Measurements from ENCODE around the gene CEBPZOS.
"Not testable (repeated sequence)": the region's sequence is repeated elsewhere in the genome, so short reads cannot be mapped to it uniquely, and the experiment has no call there.

Gene CEBPZOS

DNA sequence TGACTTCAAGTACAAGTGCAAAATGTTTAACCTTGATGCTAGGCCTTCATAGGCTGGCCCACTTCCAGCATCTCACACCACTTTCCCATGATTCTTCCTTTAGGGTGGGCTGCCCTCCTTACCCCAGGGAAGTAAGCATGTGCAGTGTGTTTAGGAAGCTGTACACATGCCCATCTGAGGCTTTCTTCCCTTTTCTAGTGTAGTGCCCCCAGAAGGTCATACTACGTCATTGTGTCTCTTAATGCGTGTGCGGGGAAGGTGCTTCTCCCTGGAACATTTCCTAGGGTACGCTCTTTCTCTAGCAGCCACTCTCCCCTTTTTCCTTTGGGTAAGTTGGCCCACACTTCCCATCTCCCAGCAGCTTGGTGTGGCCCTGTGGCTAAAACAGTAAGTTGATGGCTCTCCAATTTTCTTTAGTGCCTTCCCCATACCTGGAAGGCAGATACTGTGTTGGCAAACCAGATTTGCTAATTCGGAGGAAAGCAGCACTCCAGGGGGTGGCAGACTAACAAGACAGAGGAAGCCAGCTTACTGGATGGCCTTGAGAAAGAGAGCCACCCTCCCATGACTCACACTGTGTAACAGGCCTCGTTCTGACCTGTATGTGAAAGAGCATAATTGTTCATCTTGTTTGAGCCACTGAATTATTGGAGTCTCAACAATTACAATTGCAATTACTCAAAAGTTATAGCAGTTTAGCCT lies 6.7 kb upstream of the CEBPZOS start:
- no peak overlapping the region for H3K4me3 ChIP-seq (ENCODE audit: low read depth, low read length)
- DNase-seq (ENCODE audit: low read depth), result peak; percentile 84

DNA sequence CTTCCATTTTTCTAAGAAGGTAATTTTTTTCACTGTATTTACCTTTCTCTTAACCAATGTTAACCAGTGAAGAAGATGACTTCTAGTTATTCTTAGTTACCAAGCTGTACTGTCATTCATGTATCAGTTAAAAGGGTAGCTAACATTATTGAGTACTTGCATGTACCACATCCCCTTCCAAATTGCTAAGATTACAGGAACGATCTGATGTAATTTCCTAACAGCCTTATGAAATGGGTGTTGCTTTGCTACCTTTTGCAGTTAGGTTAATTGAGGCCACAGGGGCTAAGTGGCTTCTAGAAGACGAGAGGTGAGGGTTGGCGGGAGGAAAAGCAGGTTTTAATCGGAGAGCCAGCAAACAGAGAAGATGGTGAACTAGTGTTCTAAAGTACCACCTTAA lies 6.0 kb upstream of the CEBPZOS start:
- DNase-seq (ENCODE audit: low read depth), result no peak
- H3K4me3 ChIP-seq (ENCODE audit: low read depth, low read length), result no peak overlapping the region

DNA sequence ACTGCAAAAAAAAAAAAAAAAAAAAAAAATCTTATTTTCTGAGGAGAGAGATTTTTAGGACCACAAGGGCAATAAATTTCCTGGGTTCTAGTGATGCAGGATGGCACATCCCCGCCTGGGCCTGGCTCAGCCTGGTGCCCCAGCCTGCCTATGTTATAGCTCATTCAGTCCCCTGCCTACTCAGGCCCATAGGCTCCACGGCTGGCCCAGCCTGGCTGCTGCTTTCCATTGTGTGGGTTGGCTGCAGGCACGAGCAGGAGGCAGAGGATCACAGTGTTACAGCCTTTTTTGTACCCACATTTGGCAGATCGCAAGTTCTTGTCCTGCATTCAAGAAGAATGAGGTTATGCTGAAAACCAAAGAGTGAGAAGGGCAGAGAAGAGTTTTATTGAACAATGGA lies 5.0 kb upstream of the CEBPZOS start:
- no peak for DNase-seq (ENCODE audit: low read depth)
- H3K4me3 ChIP-seq (ENCODE audit: low read depth, low read length), result no peak overlapping the region

DNA sequence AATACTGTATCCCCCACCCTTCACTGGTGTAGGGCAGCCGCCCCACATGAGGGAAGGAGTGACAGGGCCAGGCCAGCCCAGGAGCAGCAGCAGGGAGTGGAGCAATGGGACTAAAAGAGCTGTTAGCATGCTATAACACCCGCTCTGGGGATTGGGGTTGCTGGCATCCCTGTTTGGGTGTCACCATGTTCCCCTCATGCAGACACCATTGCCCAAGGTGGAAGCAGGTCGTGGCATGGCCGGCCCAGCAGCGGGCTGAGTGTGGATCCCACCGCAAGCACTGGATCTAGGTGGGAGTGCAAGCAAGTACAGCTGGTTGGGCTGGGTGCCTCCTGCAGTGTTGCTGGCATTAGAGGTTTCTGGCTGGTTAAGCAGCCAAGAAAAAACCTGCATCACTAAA lies 4.5 kb upstream of the CEBPZOS start:
- no peak overlapping the region for H3K4me3 ChIP-seq (ENCODE audit: low read depth, low read length)
- DNase-seq (ENCODE audit: low read depth), result no peak

DNA sequence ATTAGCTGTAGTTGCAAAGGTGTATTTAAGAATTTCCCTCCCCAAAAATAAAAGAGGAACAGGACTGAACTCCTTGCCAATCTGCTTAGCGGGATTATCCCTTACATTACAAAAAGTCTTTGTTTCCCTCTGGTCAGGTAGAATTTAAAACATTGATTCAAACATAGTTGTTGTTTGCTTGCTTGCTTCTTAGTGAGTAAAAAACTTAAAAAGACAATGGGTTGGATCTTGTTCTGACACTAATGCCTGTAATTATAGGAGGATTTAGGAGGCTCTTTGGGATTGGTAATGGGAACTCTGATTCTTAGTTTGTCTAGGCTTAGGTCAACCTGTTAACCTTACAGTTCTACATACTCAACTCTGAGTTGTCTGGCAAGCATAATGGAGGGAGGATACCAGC lies 3.7 kb upstream of the CEBPZOS start:
- no peak for DNase-seq (ENCODE audit: low read depth)
- H3K4me3 ChIP-seq (ENCODE audit: low read depth, low read length), result no peak overlapping the region

DNA sequence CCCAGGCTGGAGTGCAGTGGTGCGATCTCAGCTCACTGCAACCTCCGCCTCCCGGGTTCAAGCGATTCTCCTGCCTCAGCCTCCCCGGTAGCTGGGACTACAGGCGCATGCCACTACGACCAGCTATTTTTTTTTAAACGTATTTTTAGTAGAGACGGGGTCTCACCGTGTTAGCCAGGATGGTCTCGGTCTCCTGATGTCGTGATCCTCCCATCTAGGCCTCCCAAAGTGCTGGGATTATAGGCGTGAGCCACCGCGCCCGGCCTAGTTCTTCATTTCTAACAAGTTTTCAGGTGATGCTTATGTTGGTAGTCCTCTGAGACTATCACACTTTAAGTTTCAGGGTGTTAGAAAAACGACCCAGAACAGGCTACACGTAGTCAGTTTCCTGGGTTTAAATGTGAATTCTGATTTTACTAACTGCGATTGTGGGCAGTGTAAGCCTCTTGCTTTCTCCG lies 405 bp upstream of the CEBPZOS start:
- not testable (repeated sequence) for DNase-seq (ENCODE audit: low read depth)
- H3K4me3 ChIP-seq (ENCODE audit: low read depth, low read length), result peak overlapping the region; percentile 78

- no peak for DNase-seq (ENCODE audit: low read depth)
- no peak overlapping the region for H3K4me3 ChIP-seq (ENCODE audit: low read depth, low read length)
Measured at GRCh38 chr2:37198681-37199065, 2.4 kb downstream of the CEBPZOS start.

GRCh38 chr2:37201208-37201607 lies 4.9 kb downstream of the CEBPZOS start:
- no peak for DNase-seq (ENCODE audit: low read depth)
- no peak overlapping the region for H3K4me3 ChIP-seq (ENCODE audit: low read depth, low read length)

GRCh38 chr2:37201766-37202165 lies 5.5 kb downstream of the CEBPZOS start:
- no peak overlapping the region for H3K4me3 ChIP-seq (ENCODE audit: low read depth, low read length)
- DNase-seq (ENCODE audit: low read depth), result no peak

- DNase-seq (ENCODE audit: low read depth), result no peak
- no peak overlapping the region for H3K4me3 ChIP-seq (ENCODE audit: low read depth, low read length)
Measured at GRCh38 chr2:37203708-37204107, 7.4 kb downstream of the CEBPZOS start.

DNA sequence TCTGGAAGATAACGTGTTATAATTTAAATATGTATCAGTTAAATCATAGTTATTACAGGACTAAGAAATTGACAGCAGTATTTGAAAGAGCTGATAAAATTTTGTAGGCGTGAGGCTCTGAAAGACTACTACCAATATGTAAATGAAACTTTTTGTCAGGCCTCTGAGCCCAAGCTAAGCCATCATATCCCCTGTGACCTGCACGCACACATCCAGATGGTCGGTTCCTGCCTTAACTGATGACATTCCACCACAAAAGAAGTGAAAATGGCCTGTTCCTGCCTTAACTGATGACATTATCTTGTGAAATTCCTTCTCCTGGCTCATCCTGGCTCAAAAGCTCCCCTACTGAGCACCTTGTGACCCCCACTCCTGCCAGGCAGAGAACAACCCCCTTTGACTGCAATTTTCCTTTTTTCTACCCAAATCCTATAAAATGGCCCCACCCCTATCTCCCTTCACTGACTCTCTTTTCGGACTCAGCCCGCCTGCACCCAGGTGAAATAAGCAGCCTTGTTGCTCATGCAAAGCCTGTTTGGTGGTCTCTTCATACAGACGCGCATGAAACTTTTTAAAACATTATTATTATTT lies 8.9 kb downstream of the CEBPZOS start:
- not testable (repeated sequence) for DNase-seq (ENCODE audit: low read depth); H3K4me3 ChIP-seq (ENCODE audit: low read depth, low read length)

DNA sequence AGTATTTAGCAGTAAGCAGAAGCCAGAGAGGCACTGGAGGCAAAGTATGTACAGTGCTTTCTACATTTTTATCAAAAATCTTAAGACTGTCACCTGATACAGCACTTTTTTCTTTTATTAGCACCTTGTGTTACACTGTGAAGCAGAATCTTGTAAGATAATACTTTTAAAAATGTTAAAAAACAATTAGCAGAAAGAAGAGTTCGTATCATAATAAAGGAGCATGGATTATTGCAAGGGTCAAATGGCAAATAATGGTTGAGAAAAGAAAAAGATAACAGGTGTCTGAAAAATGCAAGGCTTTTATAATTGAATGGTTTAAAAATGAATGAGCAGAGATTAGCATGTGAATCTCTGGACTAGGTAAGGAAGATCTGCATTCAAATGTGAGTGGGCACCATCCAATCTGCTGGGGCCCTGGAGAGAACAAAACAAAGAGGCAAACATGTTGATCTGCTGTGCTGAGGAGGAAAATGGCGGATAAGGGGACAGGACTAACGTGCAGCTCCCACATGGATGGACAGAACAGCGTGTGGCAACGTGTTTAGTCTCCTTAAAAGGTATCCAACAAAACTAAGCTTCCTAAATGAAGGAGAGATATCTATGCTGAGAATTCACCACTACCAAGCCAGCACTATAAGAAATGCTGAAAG lies 9.5 kb downstream of the CEBPZOS start:
- no peak for DNase-seq (ENCODE audit: low read depth)
- H3K4me3 ChIP-seq (ENCODE audit: low read depth, low read length), result no peak overlapping the region

DNA sequence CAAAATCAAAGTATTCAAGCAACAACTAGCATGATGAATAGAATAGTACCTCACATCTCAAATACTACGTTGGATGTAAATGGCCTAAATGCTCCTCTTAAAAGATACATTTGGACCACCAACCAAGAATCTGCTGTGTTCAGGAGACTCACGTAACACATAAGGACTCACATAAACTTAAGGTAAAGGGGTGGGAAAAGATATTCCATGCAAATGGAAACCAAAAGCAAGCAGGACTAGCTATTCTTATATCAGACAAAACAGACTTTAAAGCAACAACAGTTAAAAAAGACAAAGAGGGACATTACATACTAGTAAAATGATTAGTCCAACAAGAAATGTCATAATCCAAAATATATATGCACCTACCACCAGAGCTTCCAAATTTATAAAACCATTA lies 10.5 kb downstream of the CEBPZOS start:
- DNase-seq (ENCODE audit: low read depth); H3K4me3 ChIP-seq (ENCODE audit: low read depth, low read length): not testable (repeated sequence)

GRCh38 chr2:37211212-37211611 lies 14.9 kb downstream of the CEBPZOS start:
- no peak overlapping the region for H3K4me3 ChIP-seq (ENCODE audit: low read depth, low read length)
- no peak for DNase-seq (ENCODE audit: low read depth)

DNA sequence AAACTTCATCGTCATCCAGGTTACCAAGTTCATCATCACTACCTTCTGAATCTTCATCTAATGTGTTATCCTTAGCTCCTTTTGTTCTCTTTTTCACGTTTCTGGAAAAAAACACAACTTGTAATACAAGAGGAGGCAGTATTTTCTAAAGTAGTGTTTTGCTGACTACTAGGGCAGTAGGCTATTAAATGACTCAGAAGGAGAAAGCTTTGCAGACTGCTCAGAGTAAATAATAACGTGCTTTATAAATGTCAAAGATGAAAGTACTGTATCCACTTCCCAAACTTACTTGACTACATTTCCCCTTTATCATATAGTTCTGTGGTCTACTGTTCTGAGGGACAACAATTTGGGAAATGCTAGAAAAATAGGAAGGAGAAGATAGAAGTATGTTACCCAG lies 15.6 kb downstream of the CEBPZOS start:
- H3K4me3 ChIP-seq (ENCODE audit: low read depth, low read length), result no peak overlapping the region

DNA sequence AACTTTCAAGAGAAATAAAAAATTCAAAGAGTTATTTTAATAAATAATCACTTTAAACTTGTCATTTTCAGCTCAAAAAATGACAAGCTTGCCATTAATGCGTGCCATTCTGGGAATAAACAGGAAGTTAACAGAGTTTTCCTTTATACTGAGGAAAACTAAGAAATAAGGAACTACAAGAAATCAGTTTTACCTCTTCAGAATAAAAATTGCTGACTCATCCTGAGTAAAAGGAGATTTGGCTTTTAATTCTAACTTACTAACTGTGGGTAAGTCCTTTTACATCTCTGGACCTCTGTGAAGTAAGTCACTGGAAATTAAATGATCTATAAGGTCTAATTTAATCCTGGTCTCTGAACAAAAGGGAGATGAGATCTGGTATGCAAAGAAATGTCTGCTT lies 19.0 kb downstream of the CEBPZOS start:
- DNase-seq (ENCODE audit: low read depth), result no peak
- no peak overlapping the region for H3K4me3 ChIP-seq (ENCODE audit: low read depth, low read length)

More for the DNA sequence above, 15.6 kb downstream of the CEBPZOS start:
- no peak for DNase-seq (ENCODE audit: low read depth)

- DNase-seq (ENCODE audit: low read depth), result no peak
- H3K4me3 ChIP-seq (ENCODE audit: low read depth, low read length), result no peak overlapping the region
Measured at GRCh38 chr2:37219046-37219445, 22.8 kb downstream of the CEBPZOS start.

- DNase-seq (ENCODE audit: low read depth), result no peak
- no peak overlapping the region for H3K4me3 ChIP-seq (ENCODE audit: low read depth, low read length)
Measured at GRCh38 chr2:37223131-37223530, 26.8 kb downstream of the CEBPZOS start.

DNA sequence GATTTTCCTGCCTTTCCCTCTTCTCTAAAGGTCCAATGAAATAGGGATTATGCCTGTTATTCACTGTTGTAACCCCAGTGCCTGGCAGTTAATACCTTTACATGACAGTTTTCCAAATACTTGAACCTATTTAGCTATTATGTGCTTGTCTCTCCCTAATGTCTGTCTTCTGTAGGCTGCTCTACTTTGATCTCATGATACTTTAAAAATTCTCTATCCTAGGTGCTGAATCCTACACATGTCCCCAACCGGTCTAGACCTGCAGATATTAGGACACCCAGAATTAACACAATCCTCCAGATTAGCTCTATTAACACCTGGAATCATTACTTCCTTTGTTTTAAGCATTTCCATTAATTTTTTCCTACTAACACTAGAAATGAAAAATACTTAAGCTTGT lies 27.8 kb downstream of the CEBPZOS start:
- no peak overlapping the region for H3K4me3 ChIP-seq (ENCODE audit: low read depth, low read length)

DNA sequence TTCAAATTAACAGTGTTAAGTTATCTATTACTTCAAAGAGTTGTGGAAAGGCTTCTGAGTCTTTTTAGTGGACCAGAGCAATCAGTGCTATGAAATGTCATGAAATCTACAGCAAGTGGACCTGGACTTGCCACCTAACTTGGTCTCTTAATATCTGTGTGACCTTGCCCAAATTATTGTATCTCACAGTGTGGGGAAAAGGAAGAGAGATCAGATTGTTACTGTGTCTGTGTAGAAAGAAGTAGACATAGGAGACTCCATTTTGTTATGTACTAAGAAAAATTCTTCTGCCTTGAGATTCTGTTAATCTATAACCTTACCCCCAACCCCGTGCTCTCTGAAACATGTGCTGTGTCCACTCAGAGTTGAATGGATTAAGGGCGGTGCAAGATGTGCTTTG lies 28.8 kb downstream of the CEBPZOS start:
- DNase-seq (ENCODE audit: low read depth), result not testable (repeated sequence)

More for the DNA sequence above, 27.8 kb downstream of the CEBPZOS start:
- DNase-seq (ENCODE audit: low read depth), result no peak

GRCh38 chr2:37226863-37227262 lies 30.6 kb downstream of the CEBPZOS start:
- H3K4me3 ChIP-seq (ENCODE audit: low read depth, low read length), result no peak overlapping the region
- no peak for DNase-seq (ENCODE audit: low read depth)

More for the DNA sequence above, 28.8 kb downstream of the CEBPZOS start:
- not testable (repeated sequence) for H3K4me3 ChIP-seq (ENCODE audit: low read depth, low read length)
